ENCODE results near the gene ROBO1.

GRCh38 chr3:79103307-79103706, 664.5 kb downstream of the ROBO1 start:
- TF ChIP-seq EZH2 (IDR thresholded peaks at IDR 0.05) = no peak
- no peak for TF ChIP-seq POLR2AphosphoS5 (IDR thresholded peaks at IDR 0.05; ENCODE audit: borderline replicate concordance, low read depth, low read length)
- no peak for TF ChIP-seq FOXP2 (optimal IDR thresholded peaks at IDR 0.05; ENCODE audit: control extremely low read depth, extremely low read length, insufficient read depth)

All from SK-N-MC (cell line).